Liver (tissue), 9 donors: ENCODE results near the gene AADAC. TPM values are rescaled to one million over a fixed set of nuclear protein-coding genes. Genes with fewer than 3 reads are reported as not detected.

Experiments used
- DNase-seq: peaks from one replicate; pipeline ENCODE4 v3.0.0-alpha.2; 2017; ENCODE audit warnings: low spot score
- H3K27ac ChIP-seq, 2 donors: one replicate each; pipeline ENCODE4 v1.7.0; 2013; ENCODE audit warnings: inconsistent platforms in 2 of 2, low read length in 2 of 2, control low read depth in 1 of 2, low read depth in 1 of 2, mild to moderate bottlenecking in 1 of 2
- H3K27me3 ChIP-seq, 4 donors: one replicate each; pipeline versions ENCODE4 v1.6.1 to v1.7.0; 2013; ENCODE audit warnings: low read length in 3 of 4, inconsistent platforms in 1 of 4, mild to moderate bottlenecking in 1 of 4, moderate library complexity in 1 of 4; ENCODE audit not compliant: control insufficient read depth in 4 of 4, insufficient read depth in 4 of 4
- H3K36me3 ChIP-seq, 4 donors: one replicate each; pipeline versions ENCODE4 v1.6.1 to v1.7.0; 2013; ENCODE audit warnings: low read length in 3 of 4, mild to moderate bottlenecking in 3 of 4, low read depth in 1 of 4, moderate library complexity in 1 of 4; ENCODE audit not compliant: control insufficient read depth in 4 of 4, insufficient read depth in 3 of 4
- H3K4me1 ChIP-seq, 4 donors: one replicate each; pipeline versions ENCODE4 v1.6.1 to v1.7.0; 2013; ENCODE audit warnings: low read length in 3 of 4, mild to moderate bottlenecking in 3 of 4, moderate library complexity in 1 of 4; ENCODE audit not compliant: control insufficient read depth in 4 of 4, insufficient read depth in 4 of 4
- H3K4me3 ChIP-seq, 3 donors: one replicate each; pipeline versions ENCODE4 v1.6.1 to v1.7.0; 2013; ENCODE audit warnings: low read length in 3 of 3, control low read depth in 1 of 3, low read depth in 1 of 3, mild to moderate bottlenecking in 1 of 3
- H3K9ac ChIP-seq, 2 donors: one replicate each; pipeline ENCODE4 v1.7.0; 2013; ENCODE audit warnings: low read length in 2 of 2, mild to moderate bottlenecking in 2 of 2, moderate library complexity in 2 of 2, control low read depth in 1 of 2, low read depth in 1 of 2
- H3K9me3 ChIP-seq, 4 donors: one replicate each; pipeline versions ENCODE4 v1.6.1 to v1.7.0; 2013; ENCODE audit warnings: low read length in 3 of 4; ENCODE audit not compliant: control insufficient read depth in 4 of 4
- ATF3 ChIP-seq: IDR thresholded peaks from 2 replicates; pipeline ENCODE4 v1.6.1; 2016; ENCODE audit warnings: antibody characterized with exemption
- CTCF ChIP-seq: fragments of 150-350 bp; IDR thresholded peaks from 2 replicates; pipeline ENCODE4 v1.5.1; 2017; ENCODE audit warnings: improper control_type of control experiment, low read depth, low read length; ENCODE audit not compliant: missing input control
- EGR1 ChIP-seq, 2 donors: IDR thresholded peaks; 2 replicates each; pipeline ENCODE4 v1.6.1; 2016 to 2018; ENCODE audit warnings: antibody characterized with exemption in 2 of 2, low read depth in 2 of 2
- FOXA1 ChIP-seq: IDR thresholded peaks from 2 replicates; pipeline ENCODE4 v1.6.1; 2016; ENCODE audit warnings: antibody characterized with exemption
- FOXA2 ChIP-seq: IDR thresholded peaks from 2 replicates; pipeline ENCODE4 v1.6.1; 2016; ENCODE audit warnings: antibody characterized with exemption
- GABPA ChIP-seq, 2 donors: IDR thresholded peaks in 1 of 2; conservative IDR thresholded peaks in 1 of 2; 2 replicates each; pipeline ENCODE4 v1.6.1; 2016; ENCODE audit warnings: antibody characterized with exemption in 2 of 2, mild to moderate bottlenecking in 1 of 2, moderate library complexity in 1 of 2
- HNF4A ChIP-seq, 2 donors: conservative IDR thresholded peaks; 2 replicates each; pipeline ENCODE4 v1.6.1; 2016; ENCODE audit warnings: antibody characterized with exemption in 2 of 2, mild to moderate bottlenecking in 2 of 2
- HNF4G ChIP-seq: IDR thresholded peaks from 2 replicates; pipeline ENCODE4 v1.6.1; 2016; ENCODE audit warnings: antibody characterized with exemption
- JUND ChIP-seq, 2 donors: IDR thresholded peaks; 2 replicates each; pipeline ENCODE4 v1.6.1; 2016; ENCODE audit warnings: antibody characterized with exemption in 2 of 2
- MAX ChIP-seq: IDR thresholded peaks from 2 replicates; pipeline ENCODE4 v1.6.1; 2016; ENCODE audit warnings: antibody characterized with exemption
- NR2F2 ChIP-seq: IDR thresholded peaks from 2 replicates; pipeline ENCODE4 v1.6.1; 2016; ENCODE audit warnings: antibody characterized with exemption
- RAD21 ChIP-seq, 2 donors: IDR thresholded peaks; 2 replicates each; pipeline ENCODE4 v1.6.1; 2016; ENCODE audit warnings: antibody characterized with exemption in 2 of 2, mild to moderate bottlenecking in 2 of 2
- REST ChIP-seq: IDR thresholded peaks from 2 replicates; pipeline ENCODE4 v1.6.1; 2016; ENCODE audit warnings: antibody characterized with exemption, mild to moderate bottlenecking
- RXRA ChIP-seq, 2 donors: IDR thresholded peaks; 2 replicates each; pipeline ENCODE4 v1.6.1; 2017 to 2018; ENCODE audit warnings: antibody characterized with exemption in 2 of 2, mild to moderate bottlenecking in 1 of 2
- SP1 ChIP-seq: IDR thresholded peaks from 2 replicates; pipeline ENCODE4 v1.6.1; 2018; ENCODE audit warnings: antibody characterized with exemption, mild to moderate bottlenecking
- TAF1 ChIP-seq: conservative IDR thresholded peaks from 2 replicates; pipeline ENCODE4 v1.6.1; 2016; ENCODE audit warnings: antibody characterized with exemption, mild to moderate bottlenecking
- YY1 ChIP-seq: IDR thresholded peaks from 2 replicates; pipeline ENCODE4 v1.6.1; 2016; ENCODE audit warnings: antibody characterized with exemption, mild to moderate bottlenecking
- ZBTB33 ChIP-seq: IDR thresholded peaks from 2 replicates; pipeline ENCODE4 v1.6.1; 2016; ENCODE audit warnings: antibody characterized with exemption
- polyA plus RNA-seq, 2 donors: library from polyadenylated mRNA; stranded (reverse) in 1 of 2; unstranded in 1 of 2; fragments of 200-250 nt in 1 of 2; fragments of >200 nt in 1 of 2; fragmentation: Nextera tagmentation in 1 of 2; extraction: Ambion mirVana in 1 of 2; gene quantifications; one replicate each; pipeline versions ENCODE4 v1.2.1 to v1.2.3, GENCODE V29; 2013 to 2015
- total RNA-seq, 2 donors: library from RNA; depleted of rRNA; stranded (reverse); fragments of >200 nt; gene quantifications; one replicate each; pipeline ENCODE4 v1.2.3, GENCODE V29; 2014
- donor health status: healthy.
- donor health status: healthy.
- donor health status: healthy.
- donor health status: healthy.
- donor health status: healthy.

AADAC gene
- total and polyA plus RNA-seq, 4 donors, result 144 to 321 (median 281) TPM

GRCh38 chr3:151765685-151766084 is 48.2 kb upstream of the AADAC start:
- Histone ChIP-seq H3K27ac (no peak overlapping the region), H3K4me3 (no peak overlapping the region), H3K9ac (no peak overlapping the region), H3K4me1 (peaks cover 0 to 12% (median 2%) of the 10 kb centered on the region in 4 donors), H3K27me3 (no peaks in the 10 kb centered on the region), H3K9me3 (no peaks in the 10 kb centered on the region), H3K36me3 (no peaks in the 10 kb centered on the region)
- DNase-seq, result no peak
- TF ChIP-seq ZBTB33, result no peak
- TF ChIP-seq ATF3, result no peak
- TF ChIP-seq NR2F2, result no peak
- no peak for TF ChIP-seq FOXA1
- no peak for TF ChIP-seq HNF4G
- no peak for TF ChIP-seq YY1
- no peak for TF ChIP-seq TAF1
- TF ChIP-seq REST, result no peak
- TF ChIP-seq EGR1 (IDR thresholded peaks at IDR 0.05; ENCODE audit: low read depth in 2 of 2), result no peak
- TF ChIP-seq FOXA2, result no peak
- TF ChIP-seq RAD21 (IDR thresholded peaks at IDR 0.05), result no peak
- no peak for TF ChIP-seq CTCF
- no peak for TF ChIP-seq SP1
- no peak for TF ChIP-seq GABPA (IDR thresholded peaks at IDR 0.05 in 1 of 2, conservative IDR thresholded peaks at IDR 0.05 in 1 of 2)
- no peak for TF ChIP-seq HNF4A (conservative IDR thresholded peaks at IDR 0.05)
- no peak for TF ChIP-seq MAX
- no peak for TF ChIP-seq JUND (IDR thresholded peaks at IDR 0.05)
- TF ChIP-seq RXRA (IDR thresholded peaks at IDR 0.05), result no peak
